IMR-90 (cell line): ENCODE results near the gene SLC6A3. TPM values are rescaled to one million over a fixed set of nuclear protein-coding genes. Genes with fewer than 3 reads are reported as not detected.

Experiments
- ATAC-seq: fragments of 200-7000 bp; cut with Tn5 transposase; 2 replicates; pipeline ENCODE4 v1.9.1; 2020; ENCODE audit warnings: low read depth, mild to moderate bottlenecking, moderate library complexity
- BruUV-seq: library from RNA; stranded (reverse); fragments of 400-500 nt; replicated peaks from 2 replicates; lab custom pipeline; 2021; lab: Mats Ljungman, UMichigan
- CTCF ChIA-PET: fragments of 300-600 bp; formaldehyde crosslinking; extraction: SDS; loops from one replicate; lab custom pipeline; 2021; ENCODE audit warnings: antibody characterized with exemption; lab: Yijun Ruan, JAX
- POLR2A ChIA-PET: fragments of 300-600 bp; sonication (Branson Sonifier 250); formaldehyde crosslinking; loops from one replicate; lab custom pipeline; 2022; ENCODE audit warnings: antibody characterized with exemption; ENCODE audit not compliant: unreplicated experiment; lab: Charles Lee
- DNase-seq: peaks from one replicate; pipeline ENCODE4 v3.0.0; 2013
- H2AFZ ChIP-seq: replicated peaks from 2 replicates; pipeline ENCODE3; 2013; ENCODE audit warnings: low read length, mild to moderate bottlenecking; ENCODE audit not compliant: poor library complexity
- H2AK5ac ChIP-seq: 2 replicates; pipeline ENCODE4 v1.6.1; 2013; ENCODE audit warnings: low read depth, low read length, inconsistent platforms
- H2AK9ac ChIP-seq: replicated peaks from 2 replicates; pipeline ENCODE3; 2013; ENCODE audit warnings: mild to moderate bottlenecking, low read depth, low read length, moderate library complexity; ENCODE audit not compliant: poor library complexity
- H2BK120ac ChIP-seq: 2 replicates; pipeline ENCODE4 v1.6.1; 2013; ENCODE audit warnings: low read depth, low read length, inconsistent platforms
- H2BK15ac ChIP-seq: 3 replicates; pipeline ENCODE4 v1.6.1; 2013; ENCODE audit warnings: low read depth, low read length, inconsistent platforms
- H2BK20ac ChIP-seq: 2 replicates; pipeline ENCODE4 v1.6.1; 2013; ENCODE audit warnings: low read depth, mild to moderate bottlenecking, inconsistent platforms, low read length, moderate library complexity
- H2BK5ac ChIP-seq: 2 replicates; pipeline ENCODE4 v1.6.1; 2013; ENCODE audit warnings: mild to moderate bottlenecking, low read depth, low read length, inconsistent platforms; ENCODE audit not compliant: poor library complexity, severe bottlenecking
- H3K14ac ChIP-seq: replicated peaks from 2 replicates; pipeline ENCODE4 v1.6.1; 2013; ENCODE audit warnings: low read depth, low read length, inconsistent platforms
- H3K18ac ChIP-seq: 2 replicates; pipeline ENCODE4 v1.6.1; 2013; ENCODE audit warnings: low read depth, low read length, control low read depth
- H3K23ac ChIP-seq: 2 replicates; pipeline ENCODE4 v1.6.1; 2013; ENCODE audit warnings: low read depth, low read length, inconsistent platforms
- H3K27ac ChIP-seq: 2 replicates; pipeline ENCODE4 v1.5.1; 2013; ENCODE audit warnings: mild to moderate bottlenecking, control low read depth, low read length; ENCODE audit not compliant: insufficient read depth
- H3K27me3 ChIP-seq: 2 replicates; pipeline ENCODE4 v1.6.1; 2013; ENCODE audit warnings: low read length; ENCODE audit not compliant: control insufficient read depth, insufficient read depth
- H3K36me3 ChIP-seq: 2 replicates; pipeline ENCODE4 v1.6.1; 2013; ENCODE audit warnings: low read length, mixed read lengths; ENCODE audit not compliant: control insufficient read depth, insufficient read depth
- H3K4ac ChIP-seq: 2 replicates; pipeline ENCODE4 v1.6.1; 2013; ENCODE audit warnings: low read depth, low read length, inconsistent platforms
- H3K4me1 ChIP-seq: 2 replicates; pipeline ENCODE4 v1.6.1; 2013; ENCODE audit warnings: low read length, mixed read lengths; ENCODE audit not compliant: control insufficient read depth, insufficient read depth
- H3K4me2 ChIP-seq: 2 replicates; pipeline ENCODE4 v1.6.1; 2013; ENCODE audit warnings: low read depth, mild to moderate bottlenecking, control low read depth, low read length, moderate library complexity
- H3K4me3 ChIP-seq: 2 replicates; pipeline ENCODE4 v1.5.1; 2013; ENCODE audit warnings: low read depth, mild to moderate bottlenecking, control low read depth, low read length, moderate library complexity; ENCODE audit not compliant: insufficient read depth
- H3K56ac ChIP-seq: 2 replicates; pipeline ENCODE4 v1.6.1; 2013; ENCODE audit warnings: low read length, inconsistent platforms; ENCODE audit not compliant: insufficient read depth; ENCODE audit errors: extremely low read depth
- H3K79me1 ChIP-seq, 2 experiments: 2 replicates each; pipeline ENCODE4 v1.6.1; 2013; ENCODE audit warnings: low read length in 2 of 2, inconsistent platforms in 1 of 2, low read depth in 1 of 2
- H3K9ac ChIP-seq: 2 replicates; pipeline ENCODE4 v1.6.1; 2013; ENCODE audit warnings: low read depth, low read length, control low read depth
- H3K9me1 ChIP-seq: 2 replicates; pipeline ENCODE4 v1.6.1; 2013; ENCODE audit warnings: low read length, inconsistent platforms; ENCODE audit not compliant: insufficient read depth
- H3K9me3 ChIP-seq: 2 replicates; pipeline ENCODE4 v1.6.1; 2013; ENCODE audit warnings: low read length; ENCODE audit not compliant: control insufficient read depth, insufficient read depth
- H4K20me1 ChIP-seq: 2 replicates; pipeline ENCODE4 v1.6.1; 2013; ENCODE audit warnings: low read length, inconsistent platforms; ENCODE audit not compliant: insufficient read depth
- H4K5ac ChIP-seq: 2 replicates; pipeline ENCODE4 v1.6.1; 2013; ENCODE audit warnings: mild to moderate bottlenecking, low read depth, low read length, control low read depth
- H4K8ac ChIP-seq, 2 experiments: 2 replicates each; pipeline ENCODE4 v1.6.1; 2013; ENCODE audit warnings: low read depth in 2 of 2, low read length in 2 of 2, control low read depth in 1 of 2, inconsistent platforms in 1 of 2
- H4K91ac ChIP-seq: 2 replicates; pipeline ENCODE4 v1.6.1; 2013; ENCODE audit warnings: low read depth, low read length, inconsistent platforms; ENCODE audit not compliant: insufficient read depth
- BHLHE40 ChIP-seq: fragments of 150-350 bp; IDR thresholded peaks from 2 replicates; pipeline ENCODE4 v1.6.1; 2016; ENCODE audit warnings: mild to moderate bottlenecking, low read depth, low read length
- CEBPB ChIP-seq: IDR thresholded peaks from 2 replicates; pipeline ENCODE4 v1.6.1; 2012; ENCODE audit warnings: low read depth, low read length, improper control_type of control experiment
- CHD1 ChIP-seq: IDR thresholded peaks from 2 replicates; pipeline ENCODE4 v1.6.1; 2012; ENCODE audit warnings: low read depth, low read length, improper control_type of control experiment
- FOS ChIP-seq: fragments of 150-350 bp; IDR thresholded peaks from 2 replicates; pipeline ENCODE4 v1.6.1; 2016; ENCODE audit warnings: low read depth, low read length
- MAFK ChIP-seq: IDR thresholded peaks from 2 replicates; pipeline ENCODE4 v1.6.1; 2012; ENCODE audit warnings: low read depth, low read length, improper control_type of control experiment
- MAZ ChIP-seq: IDR thresholded peaks from 2 replicates; pipeline ENCODE4 v1.6.1; 2012; ENCODE audit warnings: low read depth, mild to moderate bottlenecking, low read length, improper control_type of control experiment, moderate library complexity, borderline replicate concordance
- MXI1 ChIP-seq: IDR thresholded peaks from 2 replicates; pipeline ENCODE4 v1.6.1; 2012; ENCODE audit warnings: low read depth, mild to moderate bottlenecking, low read length, moderate library complexity, borderline replicate concordance
- NFE2L2 ChIP-seq: fragments of 150-350 bp; IDR thresholded peaks from 2 replicates; pipeline ENCODE4 v1.6.1; 2016; ENCODE audit warnings: low read depth, mild to moderate bottlenecking, low read length
- POLR2A ChIP-seq: IDR thresholded peaks from 2 replicates; pipeline ENCODE4 v1.6.1; 2012; ENCODE audit warnings: mild to moderate bottlenecking, low read depth, low read length
- RAD21 ChIP-seq: IDR thresholded peaks from 2 replicates; pipeline ENCODE4 v1.6.1; 2012; ENCODE audit warnings: low read length, improper control_type of control experiment
- RCOR1 ChIP-seq: IDR thresholded peaks from 2 replicates; pipeline ENCODE4 v1.6.1; 2012; ENCODE audit warnings: mild to moderate bottlenecking, low read length, improper control_type of control experiment; ENCODE audit not compliant: insufficient replicate concordance
- RFX5 ChIP-seq: IDR thresholded peaks from 2 replicates; pipeline ENCODE4 v1.8.0; 2012; ENCODE audit warnings: low read depth, mild to moderate bottlenecking, low read length, moderate library complexity
- SMC3 ChIP-seq: fragments of 150-350 bp; IDR thresholded peaks from 2 replicates; pipeline ENCODE4 v1.6.1; 2016; ENCODE audit warnings: low read depth, mild to moderate bottlenecking, antibody characterized with exemption, low read length, moderate library complexity
- WGBS, 2 experiments: methylation state at CpG; one replicate each; pipeline versions ENCODE4 v1.1.5 to v1.1.7; 2013; ENCODE audit warnings: missing lambda C conversion rate in 2 of 2; ENCODE audit not compliant: insufficient read length in 1 of 2; ENCODE audit errors: extremely low coverage in 2 of 2; 5-methylcytosine and 5-hydroxymethylcytosine counted together
- dilution Hi-C: fragments of 300-500 bp; cut with HindIII; formaldehyde crosslinking; loops from one replicate; pipeline ENCODE4 v1.14.3; 2018; ENCODE audit warnings: low sequenced_read_pairs; ENCODE audit not compliant: unreplicated experiment
- in situ Hi-C: fragments of 300-500 bp; cut with MboI; formaldehyde crosslinking; loops from 3 replicates; pipeline ENCODE4 v1.14.3; 2019; ENCODE audit warnings: low sequenced_read_pairs, inconsistent platforms, mixed read lengths
- intact Hi-C: fragments of 100-400 bp; cut with micrococcal nuclease; formaldehyde crosslinking; loops from 2 replicates; pipeline ENCODE4 v1.10.0; 2022
- polyA plus RNA-seq, 3 experiments: library from polyadenylated mRNA; depleted of rRNA; stranded (reverse); fragments of >200 nt; gene quantifications; 2 replicates each; pipeline ENCODE4 v1.2.3, GENCODE V29; 2012; ENCODE audit warnings: low replicate concordance in 1 of 3
- total RNA-seq: library from RNA; depleted of rRNA; stranded (reverse); fragments of >200 nt; gene quantifications from 2 replicates; pipeline ENCODE4 v1.2.3, GENCODE V29; 2012
- TF ChIP-seq, protein P1 (sequence below): fragments of 150-350 bp; IDR thresholded peaks from 2 replicates; pipeline ENCODE4 v1.6.1; 2017; ENCODE audit warnings: mild to moderate bottlenecking, antibody characterized with exemption, low read length, low read depth
- TF ChIP-seq, protein P2 (sequence below): conservative IDR thresholded peaks from 2 replicates; pipeline ENCODE4 v1.5.1; 2012; ENCODE audit warnings: mild to moderate bottlenecking, low read depth, low read length, improper control_type of control experiment
- TF ChIP-seq, protein P3 (sequence below): fragments of 150-350 bp; IDR thresholded peaks from 2 replicates; pipeline ENCODE4 v1.6.1; 2016; ENCODE audit warnings: low read depth, mild to moderate bottlenecking, low read length, moderate library complexity, borderline replicate concordance

The SLC6A3 gene
- total and polyA plus RNA-seq, 2 of the 4 experiments (the other 2 are of a cell fraction) = not detected

DNA sequence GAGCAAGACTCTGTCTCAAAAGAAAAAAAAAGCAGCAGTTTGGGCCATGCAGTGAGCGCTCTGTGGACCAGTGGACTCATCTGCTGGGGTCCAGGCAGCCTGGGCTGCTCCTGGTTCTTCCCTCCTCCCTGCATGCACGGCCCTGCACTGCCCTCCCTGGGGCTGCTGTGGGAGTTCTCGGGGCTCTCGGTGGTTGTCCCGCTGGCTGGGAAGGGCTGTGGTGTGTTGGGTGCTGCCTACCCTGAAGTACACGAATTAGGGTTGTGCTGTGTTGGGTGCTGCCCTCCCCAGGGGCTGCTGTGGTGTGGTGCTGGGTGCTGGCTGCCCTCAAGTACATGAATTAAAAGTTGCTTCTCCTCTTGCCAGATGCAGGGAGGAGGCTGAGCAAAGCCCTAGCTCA, 82.1 kb downstream of the SLC6A3 start:
- WGBS, 2 experiments = 33% methylated on average over 1 of the region's 6 CpGs; no CpG with 5 or more reads in 1 of the 2 experiments
- ATAC-seq (no peak), DNase-seq (no peak)
- no peak overlapping the region for H3K23ac ChIP-seq
- dilution Hi-C loops (no loop called here), intact Hi-C loops (no loop called here), in situ Hi-C loops (loop anchor here (25.0 kb wide), 1 partner anchor 274 kb away; no protein-coding TSS in a partner anchor)
- H3K56ac ChIP-seq = no peak overlapping the region
- H2AK5ac ChIP-seq = no peak overlapping the region
- no peak overlapping the region for H3K4ac ChIP-seq
- ChIA-PET POLR2A (no interaction called here), CTCF (no interaction called here)
- H3K36me3 ChIP-seq = no peaks in the 10 kb centered on the region
- H3K27me3 ChIP-seq = peaks cover 40% of the 10 kb centered on the region
- no peak overlapping the region for H3K4me3 ChIP-seq
- no peak overlapping the region for H3K14ac ChIP-seq
- no peak overlapping the region for H3K18ac ChIP-seq
- no peaks in the 10 kb centered on the region for H3K4me1 ChIP-seq
- no peak overlapping the region for H2AFZ ChIP-seq
- no peaks in the 10 kb centered on the region for H3K9me1 ChIP-seq
- H2BK20ac ChIP-seq = no peak overlapping the region
- no peak overlapping the region for H2BK15ac ChIP-seq
- H3K79me1 ChIP-seq = no peaks in the 10 kb centered on the region
- H3K27ac ChIP-seq = no peak overlapping the region
- no peaks in the 10 kb centered on the region for H3K9me3 ChIP-seq
- H2AK9ac ChIP-seq = no peak overlapping the region
- no TSS peak for BruUV-seq
- no peak overlapping the region for H3K9ac ChIP-seq
- H4K5ac ChIP-seq = no peak overlapping the region
- H3K4me2 ChIP-seq = no peak overlapping the region
- no peak for TF ChIP-seq RAD21
- TF ChIP-seq, protein P1, sequence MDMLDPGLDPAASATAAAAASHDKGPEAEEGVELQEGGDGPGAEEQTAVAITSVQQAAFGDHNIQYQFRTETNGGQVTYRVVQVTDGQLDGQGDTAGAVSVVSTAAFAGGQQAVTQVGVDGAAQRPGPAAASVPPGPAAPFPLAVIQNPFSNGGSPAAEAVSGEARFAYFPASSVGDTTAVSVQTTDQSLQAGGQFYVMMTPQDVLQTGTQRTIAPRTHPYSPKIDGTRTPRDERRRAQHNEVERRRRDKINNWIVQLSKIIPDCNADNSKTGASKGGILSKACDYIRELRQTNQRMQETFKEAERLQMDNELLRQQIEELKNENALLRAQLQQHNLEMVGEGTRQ = no peak
- no peak for TF ChIP-seq CHD1
- TF ChIP-seq, protein P2, sequence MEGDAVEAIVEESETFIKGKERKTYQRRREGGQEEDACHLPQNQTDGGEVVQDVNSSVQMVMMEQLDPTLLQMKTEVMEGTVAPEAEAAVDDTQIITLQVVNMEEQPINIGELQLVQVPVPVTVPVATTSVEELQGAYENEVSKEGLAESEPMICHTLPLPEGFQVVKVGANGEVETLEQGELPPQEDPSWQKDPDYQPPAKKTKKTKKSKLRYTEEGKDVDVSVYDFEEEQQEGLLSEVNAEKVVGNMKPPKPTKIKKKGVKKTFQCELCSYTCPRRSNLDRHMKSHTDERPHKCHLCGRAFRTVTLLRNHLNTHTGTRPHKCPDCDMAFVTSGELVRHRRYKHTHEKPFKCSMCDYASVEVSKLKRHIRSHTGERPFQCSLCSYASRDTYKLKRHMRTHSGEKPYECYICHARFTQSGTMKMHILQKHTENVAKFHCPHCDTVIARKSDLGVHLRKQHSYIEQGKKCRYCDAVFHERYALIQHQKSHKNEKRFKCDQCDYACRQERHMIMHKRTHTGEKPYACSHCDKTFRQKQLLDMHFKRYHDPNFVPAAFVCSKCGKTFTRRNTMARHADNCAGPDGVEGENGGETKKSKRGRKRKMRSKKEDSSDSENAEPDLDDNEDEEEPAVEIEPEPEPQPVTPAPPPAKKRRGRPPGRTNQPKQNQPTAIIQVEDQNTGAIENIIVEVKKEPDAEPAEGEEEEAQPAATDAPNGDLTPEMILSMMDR = no peak
- TF ChIP-seq, protein P3, sequence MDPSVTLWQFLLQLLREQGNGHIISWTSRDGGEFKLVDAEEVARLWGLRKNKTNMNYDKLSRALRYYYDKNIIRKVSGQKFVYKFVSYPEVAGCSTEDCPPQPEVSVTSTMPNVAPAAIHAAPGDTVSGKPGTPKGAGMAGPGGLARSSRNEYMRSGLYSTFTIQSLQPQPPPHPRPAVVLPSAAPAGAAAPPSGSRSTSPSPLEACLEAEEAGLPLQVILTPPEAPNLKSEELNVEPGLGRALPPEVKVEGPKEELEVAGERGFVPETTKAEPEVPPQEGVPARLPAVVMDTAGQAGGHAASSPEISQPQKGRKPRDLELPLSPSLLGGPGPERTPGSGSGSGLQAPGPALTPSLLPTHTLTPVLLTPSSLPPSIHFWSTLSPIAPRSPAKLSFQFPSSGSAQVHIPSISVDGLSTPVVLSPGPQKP = no peak
- TF ChIP-seq POLR2A = no peak
- TF ChIP-seq SMC3 = no peak
- no peak for TF ChIP-seq NFE2L2
- TF ChIP-seq MXI1 = no peak
- no peak for TF ChIP-seq BHLHE40
- no peak for TF ChIP-seq RCOR1
- TF ChIP-seq RFX5 = no peak
- no peak for TF ChIP-seq MAZ
- no peak for TF ChIP-seq CEBPB
- no peak for TF ChIP-seq FOS
- no peak for TF ChIP-seq MAFK
- H2BK120ac ChIP-seq = no peak overlapping the region
- H4K8ac ChIP-seq = no peak overlapping the region
- H4K91ac ChIP-seq = no peak overlapping the region
- no peak overlapping the region for H2BK5ac ChIP-seq
- no peaks in the 10 kb centered on the region for H4K20me1 ChIP-seq
